GM12873 (cell line): ENCODE results near the gene KRT20.

Experiments
- TF ChIP-seq, protein P1 (sequence below): IDR thresholded peaks from 2 replicates; pipeline ENCODE4 v1.5.1; 2012; ENCODE audit warnings: low read depth, mild to moderate bottlenecking, moderate library complexity, low read length, control low read depth; ENCODE audit not compliant: insufficient read depth; ENCODE audit errors: missing control alignments

Gene KRT20

DNA sequence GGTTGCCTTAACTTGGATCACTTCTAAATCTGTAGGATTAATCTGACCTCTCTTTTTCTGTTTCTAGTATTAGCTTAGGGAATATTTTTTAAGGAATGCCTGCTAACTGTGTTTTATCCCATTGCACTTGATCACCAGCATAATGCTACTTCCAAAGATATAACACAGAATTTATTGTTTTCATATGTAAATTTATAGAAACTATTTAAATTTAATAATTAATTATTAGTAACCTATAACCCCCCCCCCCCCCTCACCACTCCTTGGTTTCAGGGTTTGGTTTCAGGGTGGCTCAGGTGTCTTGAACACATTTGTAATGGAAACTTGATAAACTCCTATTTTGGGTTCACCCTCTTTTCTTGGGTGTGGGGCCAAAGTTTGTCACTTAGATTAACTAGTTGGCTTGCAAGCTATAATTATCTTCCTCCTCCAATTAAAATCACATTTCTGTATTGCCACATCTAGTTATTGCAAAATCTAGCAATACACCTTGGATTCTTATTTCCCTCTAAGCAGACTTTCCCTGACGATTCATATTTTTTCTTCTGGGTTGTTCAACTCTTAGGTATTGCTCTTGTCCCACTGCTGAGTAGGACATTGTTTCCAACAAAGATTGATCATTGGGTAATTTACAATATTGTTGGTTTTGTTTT lies 36.3 kb downstream of the KRT20 start:
- TF ChIP-seq, protein P1, sequence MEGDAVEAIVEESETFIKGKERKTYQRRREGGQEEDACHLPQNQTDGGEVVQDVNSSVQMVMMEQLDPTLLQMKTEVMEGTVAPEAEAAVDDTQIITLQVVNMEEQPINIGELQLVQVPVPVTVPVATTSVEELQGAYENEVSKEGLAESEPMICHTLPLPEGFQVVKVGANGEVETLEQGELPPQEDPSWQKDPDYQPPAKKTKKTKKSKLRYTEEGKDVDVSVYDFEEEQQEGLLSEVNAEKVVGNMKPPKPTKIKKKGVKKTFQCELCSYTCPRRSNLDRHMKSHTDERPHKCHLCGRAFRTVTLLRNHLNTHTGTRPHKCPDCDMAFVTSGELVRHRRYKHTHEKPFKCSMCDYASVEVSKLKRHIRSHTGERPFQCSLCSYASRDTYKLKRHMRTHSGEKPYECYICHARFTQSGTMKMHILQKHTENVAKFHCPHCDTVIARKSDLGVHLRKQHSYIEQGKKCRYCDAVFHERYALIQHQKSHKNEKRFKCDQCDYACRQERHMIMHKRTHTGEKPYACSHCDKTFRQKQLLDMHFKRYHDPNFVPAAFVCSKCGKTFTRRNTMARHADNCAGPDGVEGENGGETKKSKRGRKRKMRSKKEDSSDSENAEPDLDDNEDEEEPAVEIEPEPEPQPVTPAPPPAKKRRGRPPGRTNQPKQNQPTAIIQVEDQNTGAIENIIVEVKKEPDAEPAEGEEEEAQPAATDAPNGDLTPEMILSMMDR, result no peak

DNA sequence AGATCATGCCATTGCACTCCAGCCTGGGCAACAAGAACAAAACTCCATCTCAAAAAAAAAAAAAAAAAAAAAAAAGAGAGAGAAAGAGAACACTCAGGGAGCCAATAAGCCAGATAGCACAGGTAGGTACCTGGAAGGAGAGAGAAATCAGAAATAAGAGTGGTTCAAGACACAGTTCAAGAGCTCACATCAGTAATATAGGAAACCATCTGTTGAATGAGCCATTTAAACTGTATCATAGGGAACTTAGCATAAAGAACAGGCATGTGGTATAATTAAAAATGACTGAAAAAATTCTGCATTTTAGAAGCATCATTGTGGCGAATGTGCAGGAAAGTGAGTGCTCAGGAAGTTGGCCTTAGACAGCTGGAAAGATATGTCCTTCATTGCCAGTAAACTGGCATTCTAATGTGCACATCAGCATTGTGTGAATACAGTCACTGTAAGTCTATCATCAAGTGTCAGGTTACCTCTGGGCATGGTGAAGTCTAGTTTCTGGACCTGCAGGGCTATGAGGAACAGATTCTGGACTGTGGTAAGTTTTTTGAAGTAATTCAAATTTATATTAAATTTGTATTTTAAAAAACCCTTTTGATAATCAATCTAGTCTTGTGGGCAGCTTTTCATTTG lies 38.4 kb downstream of the KRT20 start:
- TF ChIP-seq, protein P1, result no peak

DNA sequence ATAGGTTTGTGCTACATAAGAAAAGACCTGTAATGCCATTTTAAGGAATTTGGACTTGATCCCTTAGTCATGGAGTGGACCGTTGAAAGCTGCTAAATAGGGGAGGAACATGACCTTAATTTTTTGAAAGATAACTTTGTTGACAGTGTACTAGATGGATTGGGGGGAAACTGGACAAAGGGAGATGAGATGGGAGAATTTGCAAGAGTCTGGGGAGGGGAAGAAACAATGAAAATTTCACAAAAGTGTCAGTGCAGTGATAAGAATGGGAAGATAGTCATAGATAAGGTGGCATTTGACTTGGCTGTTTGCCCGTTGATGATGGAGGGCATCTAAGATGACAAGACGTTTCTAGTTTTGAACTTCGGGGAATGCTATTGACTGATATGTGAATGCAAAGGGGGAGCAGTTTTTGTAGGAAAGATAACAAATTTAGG lies 40.4 kb downstream of the KRT20 start:
- TF ChIP-seq, protein P1, result no peak

DNA sequence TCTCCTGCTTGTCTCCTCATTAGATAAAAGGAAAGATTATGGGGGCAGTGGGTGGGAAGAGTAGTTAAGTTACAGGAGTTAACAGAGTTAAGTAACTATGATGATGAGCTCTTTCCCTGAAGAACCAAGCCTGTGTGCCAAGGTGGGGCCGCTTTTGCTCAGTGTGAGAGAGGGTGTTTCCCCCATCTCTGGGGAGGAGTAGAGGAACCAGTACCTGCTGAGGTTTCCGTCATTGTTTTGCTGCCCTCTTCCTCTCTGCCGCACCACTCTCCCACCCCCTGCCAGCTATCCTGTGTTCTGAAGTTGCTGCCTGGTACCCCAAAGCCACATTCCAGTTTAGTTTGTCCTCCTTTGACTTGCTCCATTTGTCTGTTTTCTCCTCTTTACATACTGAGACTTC lies 41.8 kb downstream of the KRT20 start:
- TF ChIP-seq, protein P1, result no peak

DNA sequence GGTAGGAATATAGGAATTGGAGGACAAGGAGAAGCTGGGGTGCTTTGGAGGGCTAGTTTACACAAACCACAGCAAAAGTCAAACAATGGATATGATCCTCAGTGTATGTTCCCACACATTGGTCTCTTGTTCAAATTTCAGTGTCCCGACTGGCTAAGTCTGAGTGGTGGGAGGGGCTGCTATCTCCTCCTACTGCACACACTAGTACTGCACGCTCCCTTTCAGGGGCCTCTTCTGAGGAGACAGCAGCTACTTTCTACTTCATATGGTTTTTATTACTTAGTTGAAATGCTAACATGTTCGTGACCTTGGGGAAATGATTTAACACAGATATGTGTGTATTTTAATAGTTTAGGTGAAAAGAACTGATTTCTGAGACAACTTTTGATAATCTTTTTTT lies 43.8 kb downstream of the KRT20 start:
- TF ChIP-seq, protein P1, result no peak

DNA sequence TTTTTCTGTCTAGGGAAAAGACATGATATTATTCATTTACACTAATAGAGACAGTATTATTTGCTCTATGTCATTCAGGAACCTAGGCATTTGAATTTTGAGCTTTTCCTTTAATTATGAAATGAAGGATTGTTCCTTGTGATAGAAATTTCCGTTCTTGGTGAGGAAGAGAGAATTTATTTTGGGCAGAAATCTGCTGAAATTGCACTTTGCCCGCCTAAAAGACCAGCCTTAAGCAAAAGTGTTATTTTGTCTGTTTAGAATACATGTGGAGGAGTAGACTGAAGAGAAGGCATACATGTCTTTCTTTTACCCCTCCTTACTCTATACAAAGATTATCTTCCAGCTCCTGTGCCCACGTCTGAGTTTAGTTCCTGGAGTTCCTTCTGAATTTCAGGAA lies 45.8 kb downstream of the KRT20 start:
- TF ChIP-seq, protein P1, result no peak

DNA sequence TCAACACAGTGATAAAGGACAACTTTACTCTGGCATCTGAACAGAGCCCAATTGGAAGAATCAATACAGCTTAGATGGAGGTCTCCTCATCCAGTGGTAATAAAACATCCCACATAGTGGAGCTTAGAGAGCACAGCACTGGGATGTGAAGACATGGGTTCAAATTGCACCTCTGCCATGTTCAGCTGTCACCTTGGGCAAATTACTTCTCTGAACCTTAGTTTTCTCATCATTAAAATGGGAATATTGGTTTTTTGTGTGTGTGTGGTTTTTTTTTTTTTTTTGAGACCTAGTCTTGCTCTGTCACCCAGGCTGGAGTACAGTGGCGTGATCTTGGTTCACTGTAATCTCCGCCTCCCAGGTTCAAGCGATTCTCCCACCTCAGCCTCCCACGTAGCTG lies 49.0 kb downstream of the KRT20 start:
- TF ChIP-seq, protein P1, result no peak
